SK-N-SH treated with all-trans-retinoic acid at 6 μM for 48 hours (cell line): Measurements from ENCODE around the gene KANTR.

Experiments used
- ATAC-seq: fragments of 200-7000 bp; cut with Tn5 transposase; 3 replicates; pipeline ENCODE4 v1.9.1; 2020; ENCODE audit warnings: mild to moderate bottlenecking, moderate library complexity
- ESRRG ChIP-seq: fragments of 250-450 bp; sonication (Bioruptor Pico); IDR thresholded peaks from 2 replicates; pipeline ENCODE4 v1.6.1; 2021; ENCODE audit warnings: mild to moderate bottlenecking
- ISL1 ChIP-seq: fragments of 250-450 bp; sonication (Bioruptor Pico); IDR thresholded peaks from 2 replicates; pipeline ENCODE4 v2.1.2; 2022; ENCODE audit warnings: mild to moderate bottlenecking, moderate library complexity
- PPARA ChIP-seq: fragments of 250-450 bp; sonication (Bioruptor Pico); IDR thresholded peaks from 2 replicates; pipeline ENCODE4 v1.5.0; 2020; ENCODE audit warnings: mild to moderate bottlenecking, borderline replicate concordance
- RARB ChIP-seq: fragments of 250-450 bp; sonication (Bioruptor Pico); IDR thresholded peaks from 2 replicates; pipeline ENCODE4 v1.8.0; 2021; ENCODE audit warnings: mild to moderate bottlenecking, moderate library complexity
- ZC3H10 ChIP-seq: fragments of 250-450 bp; sonication (Bioruptor Pico); IDR thresholded peaks from 2 replicates; pipeline ENCODE4 v1.5.1; 2021; ENCODE audit warnings: mild to moderate bottlenecking, moderate library complexity
- ZFP30 ChIP-seq: fragments of 450-650 bp; formaldehyde crosslinking; IDR thresholded peaks from 2 replicates; pipeline ENCODE4 v1.5.0; 2022; ENCODE audit warnings: mild to moderate bottlenecking, moderate library complexity
- ZNF70 ChIP-seq: fragments of 450-650 bp; formaldehyde crosslinking; IDR thresholded peaks from 2 replicates; pipeline ENCODE4 v1.5.0; 2020; ENCODE audit warnings: mild to moderate bottlenecking, moderate library complexity

The KANTR gene

DNA sequence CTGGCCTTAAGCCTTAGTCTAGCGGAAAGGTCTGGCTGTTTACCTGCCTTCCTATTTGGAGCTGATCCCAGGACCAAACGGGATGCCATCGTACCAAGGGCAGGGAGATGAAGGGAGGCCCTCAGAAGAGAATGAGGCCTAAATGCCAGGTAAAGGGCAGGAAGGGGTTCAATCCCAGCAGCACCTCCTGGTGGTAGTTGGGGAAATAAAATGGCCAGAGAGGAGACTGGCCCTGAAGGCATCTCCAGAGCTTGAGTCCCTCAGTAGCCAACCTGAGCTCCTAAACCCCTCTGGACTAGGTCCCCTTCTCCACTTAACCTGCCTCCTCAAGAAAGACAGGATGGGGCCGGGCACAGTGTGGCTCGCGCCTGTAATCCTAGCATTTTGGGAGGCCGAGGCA, 77.4 kb downstream of the KANTR start:
- TF ChIP-seq ISL1 (CRISPR knock-in tag) (no peak), PPARA (CRISPR knock-in tag) (no peak), ZNF70 (CRISPR knock-in tag) (no peak), ESRRG (no peak), RARB (CRISPR knock-in tag) (no peak), ZFP30 (CRISPR knock-in tag) (no peak), ZC3H10 (no peak)
- ATAC-seq = no peak
